A549 (cell line): Measurements from ENCODE around the gene FRZB. TPM values are rescaled to one million over a fixed set of nuclear protein-coding genes. Genes with fewer than 3 reads are reported as not detected.

Experiments used
- ATAC-seq, 2 experiments: fragments of 200-7000 bp in 1 of 2; fragments of >200 bp in 1 of 2; cut with Nextera tagmentation in 1 of 2; cut with Tn5 transposase in 1 of 2; 3 replicates each; pipeline versions ENCODE4 v1.8.0 to v1.9.1; 2018 to 2020; ENCODE audit warnings: mild to moderate bottlenecking in 1 of 2, moderate library complexity in 1 of 2
- CTCF ChIA-PET: fragments of 300-600 bp; sonication (Branson Sonifier 250); formaldehyde crosslinking; extraction: SDS; loops from one replicate; lab custom pipeline; 2021; ENCODE audit warnings: antibody characterized with exemption, inconsistent platforms; lab: Yijun Ruan, JAX
- POLR2A ChIA-PET: fragments of 350-600 bp; formaldehyde crosslinking; extraction: SDS; loops from one replicate; lab custom pipeline; 2021; ENCODE audit warnings: antibody characterized with exemption, inconsistent platforms; lab: Yijun Ruan, JAX
- DNase-seq, 2 experiments: peaks; one replicate each; pipeline versions ENCODE4 v3.0.0 to v3.0.0-alpha.2; 2011 to 2016; ENCODE audit warnings: low read depth in 1 of 2, low spot score in 1 of 2
- FAIRE-seq: peaks from 2 replicates; lab custom pipeline; 2011; peaks lifted over from hg19 to GRCh38; lab: Jason Lieb, UNC
- H3K27ac ChIP-seq, 2 experiments: fragments of >200 bp; sonication (Bioruptor Twin); formaldehyde crosslinking; 3 replicates each; pipeline ENCODE4 v1.5.1; 2016 to 2017
- H3K4me1 ChIP-seq: fragments of >200 bp; sonication (Bioruptor Twin); formaldehyde crosslinking; 3 replicates; pipeline ENCODE4 v1.6.1; 2016
- H3K4me2 ChIP-seq: fragments of >200 bp; sonication (Bioruptor Twin); formaldehyde crosslinking; 3 replicates; pipeline ENCODE4 v1.6.1; 2016
- H3K4me3 ChIP-seq: fragments of >200 bp; sonication (Bioruptor Twin); formaldehyde crosslinking; 3 replicates; pipeline ENCODE4 v1.5.1; 2016
- H3K9me3 ChIP-seq: fragments of >200 bp; sonication (Bioruptor Twin); formaldehyde crosslinking; 3 replicates; pipeline ENCODE4 v1.6.1; 2016
- BHLHE40 ChIP-seq: IDR thresholded peaks from 2 replicates; pipeline ENCODE4 v1.6.1; 2012; ENCODE audit warnings: low read depth, low read length, inconsistent platforms
- CHD2 ChIP-seq: fragments of 150-350 bp; IDR thresholded peaks from 2 replicates; pipeline ENCODE4 v1.6.1; 2014; ENCODE audit warnings: low read length; ENCODE audit not compliant: partially characterized antibody
- ESRRA ChIP-seq: fragments of 150-350 bp; IDR thresholded peaks from 2 replicates; pipeline ENCODE4 v1.6.1; 2014; ENCODE audit warnings: mild to moderate bottlenecking, low read length, borderline replicate concordance
- HDAC2 ChIP-seq: fragments of 200-600 bp; sonication (generic); IDR thresholded peaks from 2 replicates; pipeline ENCODE4 v1.6.1; 2016
- HEYL ChIP-seq: fragments of 250-450 bp; sonication (Bioruptor Pico); IDR thresholded peaks from 2 replicates; pipeline ENCODE4 v1.8.0; 2021; ENCODE audit warnings: mild to moderate bottlenecking, moderate library complexity
- HOXA7 ChIP-seq: fragments of 250-450 bp; sonication (Bioruptor Pico); IDR thresholded peaks from 2 replicates; pipeline ENCODE4 v1.5.0; 2020; ENCODE audit warnings: mild to moderate bottlenecking, moderate library complexity
- JUN ChIP-seq, 2 experiments: fragments of >200 bp; sonication (Bioruptor Twin); formaldehyde crosslinking; IDR thresholded peaks; 2 replicates in 1 of 2; 3 replicates in 1 of 2; pipeline ENCODE4 v1.6.1; 2016 to 2017
- JUNB ChIP-seq: fragments of >200 bp; sonication (Bioruptor Twin); formaldehyde crosslinking; IDR thresholded peaks from 2 replicates; pipeline ENCODE4 v1.6.1; 2016
- KDM5A ChIP-seq: fragments of 200-600 bp; sonication (generic); IDR thresholded peaks from 2 replicates; pipeline ENCODE4 v1.6.1; 2016; ENCODE audit warnings: antibody characterized with exemption, mild to moderate bottlenecking
- MAFK ChIP-seq: fragments of 450-650 bp; IDR thresholded peaks from 2 replicates; pipeline ENCODE4 v1.6.1; 2014; ENCODE audit not compliant: partially characterized antibody
- MAZ ChIP-seq: fragments of 150-350 bp; IDR thresholded peaks from 2 replicates; pipeline ENCODE4 v1.6.1; 2014; ENCODE audit warnings: antibody characterized with exemption, low read depth, low read length, borderline replicate concordance
- NR3C1 ChIP-seq: fragments of >200 bp; sonication (Bioruptor Twin); formaldehyde crosslinking; IDR thresholded peaks from 3 replicates; pipeline ENCODE4 v1.6.1; 2017
- PHF8 ChIP-seq: fragments of 200-600 bp; sonication (generic); IDR thresholded peaks from 2 replicates; pipeline ENCODE4 v1.6.1; 2016; ENCODE audit warnings: low read depth, mild to moderate bottlenecking, antibody characterized with exemption, moderate library complexity, borderline replicate concordance
- POLR2A ChIP-seq: IDR thresholded peaks from 2 replicates; pipeline ENCODE4 v1.6.1; 2012; ENCODE audit warnings: mild to moderate bottlenecking, low read length
- RARB ChIP-seq: fragments of 250-450 bp; sonication (Bioruptor Pico); IDR thresholded peaks from 2 replicates; pipeline ENCODE4 v1.8.0; 2021; ENCODE audit warnings: mild to moderate bottlenecking, moderate library complexity
- TP53 ChIP-seq: fragments of 250-450 bp; sonication (Bioruptor Pico); IDR thresholded peaks from 2 replicates; pipeline ENCODE4 v1.5.0; 2021; ENCODE audit warnings: mild to moderate bottlenecking, moderate library complexity
- ZC3H11A ChIP-seq: fragments of 450-650 bp; IDR thresholded peaks from 2 replicates; pipeline ENCODE4 v1.6.1; 2014; ENCODE audit warnings: antibody characterized with exemption, mild to moderate bottlenecking
- ZFP36 ChIP-seq: fragments of 450-650 bp; IDR thresholded peaks from 2 replicates; pipeline ENCODE4 v1.6.1; 2014; ENCODE audit warnings: borderline replicate concordance; ENCODE audit not compliant: partially characterized antibody
- WGBS: methylation state at CpG from one replicate; pipeline ENCODE4 v1.1.6; 2017; ENCODE audit errors: missing lambda C conversion rate; 5-methylcytosine and 5-hydroxymethylcytosine counted together
- polyA plus RNA-seq, 4 experiments: library from polyadenylated mRNA; depleted of rRNA in 3 of 4; stranded (reverse); fragments of >200 nt; fragmentation: RNase III in 1 of 4; extraction: RNeasy Plus Mini Kit Qiagen cat#74134 plus additional on column Dnase treatment in 1 of 4; gene quantifications; 2 replicates in 3 of 4; 3 replicates in 1 of 4; pipeline ENCODE4 v1.2.3, GENCODE V29; 2011 to 2017
- TF ChIP-seq, protein P1 (sequence below): fragments of >200 bp; sonication (Bioruptor Twin); formaldehyde crosslinking; IDR thresholded peaks from 3 replicates; pipeline ENCODE4 v1.6.1; 2016
- TF ChIP-seq, protein P2 (sequence below): IDR thresholded peaks from 2 replicates; pipeline ENCODE4 v1.6.1; 2012
- TF ChIP-seq, protein P3 (sequence below): IDR thresholded peaks from 2 replicates; pipeline ENCODE4 v1.6.1; 2012
- TF ChIP-seq, protein P4 (sequence below): fragments of 250-450 bp; sonication (Bioruptor Pico); IDR thresholded peaks from 2 replicates; pipeline ENCODE4 v1.5.0; 2020; ENCODE audit warnings: low read depth, mild to moderate bottlenecking, moderate library complexity
- TF ChIP-seq, protein P5 (sequence below): fragments of 200-600 bp; sonication (generic); IDR thresholded peaks from 2 replicates; pipeline ENCODE4 v1.6.1; 2016; ENCODE audit warnings: antibody characterized with exemption, mild to moderate bottlenecking, moderate library complexity
- TF ChIP-seq, protein P6 (sequence below): IDR thresholded peaks from 2 replicates; pipeline ENCODE4 v1.6.1; 2012; ENCODE audit warnings: low read depth, borderline replicate concordance

FRZB gene
- polyA plus RNA-seq, 2 of the 4 experiments (the other 2 are of a cell fraction) = 0.03 to 0.06 TPM

DNA sequence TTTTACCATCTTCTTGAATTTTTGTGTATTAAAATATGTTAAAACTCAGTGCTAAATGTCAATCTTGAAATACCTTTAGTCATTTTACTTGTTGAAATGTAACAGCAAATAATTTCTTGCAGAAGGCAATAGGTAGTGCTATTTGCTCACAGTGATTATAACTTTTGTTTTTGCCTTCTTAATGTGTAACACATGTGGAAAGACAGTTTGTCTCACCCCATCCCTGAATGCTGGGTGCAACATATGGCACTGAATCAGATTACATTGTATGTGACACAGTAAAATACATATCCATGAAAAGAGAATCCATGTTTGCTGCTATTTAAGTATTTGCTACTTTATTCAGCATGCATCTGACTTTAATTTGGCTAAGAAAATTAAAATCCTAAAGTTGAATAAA is 35.3 kb downstream of the FRZB start:
- Histone ChIP-seq H3K4me3 (no peak overlapping the region), H3K4me2 (no peak overlapping the region), H3K27ac (no peak overlapping the region), H3K4me1 (no peaks in the 10 kb centered on the region), H3K9me3 (no peaks in the 10 kb centered on the region)
- no peak for TF ChIP-seq BHLHE40
- no peak for TF ChIP-seq JUN (IDR thresholded peaks at IDR 0.05)
- TF ChIP-seq ZFP36 = no peak
- no peak for TF ChIP-seq HEYL
- TF ChIP-seq, protein P1, sequence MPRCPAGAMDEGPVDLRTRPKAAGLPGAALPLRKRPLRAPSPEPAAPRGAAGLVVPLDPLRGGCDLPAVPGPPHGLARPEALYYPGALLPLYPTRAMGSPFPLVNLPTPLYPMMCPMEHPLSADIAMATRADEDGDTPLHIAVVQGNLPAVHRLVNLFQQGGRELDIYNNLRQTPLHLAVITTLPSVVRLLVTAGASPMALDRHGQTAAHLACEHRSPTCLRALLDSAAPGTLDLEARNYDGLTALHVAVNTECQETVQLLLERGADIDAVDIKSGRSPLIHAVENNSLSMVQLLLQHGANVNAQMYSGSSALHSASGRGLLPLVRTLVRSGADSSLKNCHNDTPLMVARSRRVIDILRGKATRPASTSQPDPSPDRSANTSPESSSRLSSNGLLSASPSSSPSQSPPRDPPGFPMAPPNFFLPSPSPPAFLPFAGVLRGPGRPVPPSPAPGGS = no peak
- TF ChIP-seq ESRRA = no peak
- TF ChIP-seq, protein P2, sequence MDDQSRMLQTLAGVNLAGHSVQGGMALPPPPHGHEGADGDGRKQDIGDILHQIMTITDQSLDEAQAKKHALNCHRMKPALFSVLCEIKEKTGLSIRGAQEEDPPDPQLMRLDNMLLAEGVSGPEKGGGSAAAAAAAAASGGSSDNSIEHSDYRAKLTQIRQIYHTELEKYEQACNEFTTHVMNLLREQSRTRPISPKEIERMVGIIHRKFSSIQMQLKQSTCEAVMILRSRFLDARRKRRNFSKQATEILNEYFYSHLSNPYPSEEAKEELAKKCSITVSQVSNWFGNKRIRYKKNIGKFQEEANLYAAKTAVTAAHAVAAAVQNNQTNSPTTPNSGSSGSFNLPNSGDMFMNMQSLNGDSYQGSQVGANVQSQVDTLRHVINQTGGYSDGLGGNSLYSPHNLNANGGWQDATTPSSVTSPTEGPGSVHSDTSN = no peak
- no peak for TF ChIP-seq ZC3H11A
- no peak for TF ChIP-seq MAFK
- TF ChIP-seq MAZ = no peak
- no peak for DNase-seq
- FAIRE-seq = no peak
- ChIA-PET CTCF (no interaction called here), POLR2A (no interaction called here)
- ATAC-seq = no peak

DNA sequence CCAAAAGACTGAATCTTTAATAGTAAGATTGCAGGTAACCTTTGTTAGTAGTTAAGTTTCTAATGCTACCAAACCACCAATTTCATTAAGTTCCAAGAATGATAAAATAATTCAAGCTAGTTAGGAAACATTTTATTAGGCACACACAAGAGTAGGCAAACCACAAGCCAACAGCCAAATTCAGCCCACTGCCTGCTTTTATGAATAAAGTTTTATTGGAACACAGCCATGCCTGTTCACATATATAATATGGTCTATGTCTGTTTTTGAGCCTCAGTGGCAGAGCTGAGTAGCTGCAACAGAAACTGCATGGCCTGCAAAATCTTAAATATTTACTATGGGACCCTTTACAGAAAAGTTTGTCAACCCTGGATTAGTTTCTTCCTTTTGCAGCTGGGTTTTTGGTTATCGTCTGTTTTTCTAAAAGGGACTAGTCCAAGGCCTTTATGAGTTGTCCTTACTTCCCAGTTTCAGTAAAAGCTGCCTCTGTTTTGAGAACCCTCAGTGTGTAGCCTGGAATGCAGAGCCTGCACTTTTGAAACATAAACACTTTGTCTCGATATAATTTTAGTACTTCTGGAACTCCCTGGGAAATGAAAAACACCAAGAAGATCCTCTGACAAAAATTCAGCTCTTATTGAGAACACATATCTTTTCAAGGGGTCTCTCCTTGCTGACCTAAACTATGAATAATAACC is 39.1 kb downstream of the FRZB start:
- ChIA-PET CTCF (no interaction called here), POLR2A (no interaction called here)

More for the DNA sequence above, 39.1 kb downstream of the FRZB start:
- Histone ChIP-seq H3K9me3 (no peaks in the 10 kb centered on the region), H3K27ac (no peak overlapping the region), H3K4me1 (no peaks in the 10 kb centered on the region), H3K4me3 (no peak overlapping the region), H3K4me2 (no peak overlapping the region)
- TF ChIP-seq MAZ (no peak), HDAC2 (no peak), JUNB (no peak), POLR2A (no peak), MAFK (no peak), ZFP36 (no peak), TP53 (no peak), KDM5A (no peak), CHD2 (no peak), NR3C1 (no peak), PHF8 (no peak), RARB (no peak), HOXA7 (CRISPR knock-in tag) (no peak)
- TF ChIP-seq, protein P3, sequence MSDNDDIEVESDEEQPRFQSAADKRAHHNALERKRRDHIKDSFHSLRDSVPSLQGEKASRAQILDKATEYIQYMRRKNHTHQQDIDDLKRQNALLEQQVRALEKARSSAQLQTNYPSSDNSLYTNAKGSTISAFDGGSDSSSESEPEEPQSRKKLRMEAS = no peak
- TF ChIP-seq, protein P4, sequence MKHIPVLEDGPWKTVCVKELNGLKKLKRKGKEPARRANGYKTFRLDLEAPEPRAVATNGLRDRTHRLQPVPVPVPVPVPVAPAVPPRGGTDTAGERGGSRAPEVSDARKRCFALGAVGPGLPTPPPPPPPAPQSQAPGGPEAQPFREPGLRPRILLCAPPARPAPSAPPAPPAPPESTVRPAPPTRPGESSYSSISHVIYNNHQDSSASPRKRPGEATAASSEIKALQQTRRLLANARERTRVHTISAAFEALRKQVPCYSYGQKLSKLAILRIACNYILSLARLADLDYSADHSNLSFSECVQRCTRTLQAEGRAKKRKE = no peak
- TF ChIP-seq, protein P5, sequence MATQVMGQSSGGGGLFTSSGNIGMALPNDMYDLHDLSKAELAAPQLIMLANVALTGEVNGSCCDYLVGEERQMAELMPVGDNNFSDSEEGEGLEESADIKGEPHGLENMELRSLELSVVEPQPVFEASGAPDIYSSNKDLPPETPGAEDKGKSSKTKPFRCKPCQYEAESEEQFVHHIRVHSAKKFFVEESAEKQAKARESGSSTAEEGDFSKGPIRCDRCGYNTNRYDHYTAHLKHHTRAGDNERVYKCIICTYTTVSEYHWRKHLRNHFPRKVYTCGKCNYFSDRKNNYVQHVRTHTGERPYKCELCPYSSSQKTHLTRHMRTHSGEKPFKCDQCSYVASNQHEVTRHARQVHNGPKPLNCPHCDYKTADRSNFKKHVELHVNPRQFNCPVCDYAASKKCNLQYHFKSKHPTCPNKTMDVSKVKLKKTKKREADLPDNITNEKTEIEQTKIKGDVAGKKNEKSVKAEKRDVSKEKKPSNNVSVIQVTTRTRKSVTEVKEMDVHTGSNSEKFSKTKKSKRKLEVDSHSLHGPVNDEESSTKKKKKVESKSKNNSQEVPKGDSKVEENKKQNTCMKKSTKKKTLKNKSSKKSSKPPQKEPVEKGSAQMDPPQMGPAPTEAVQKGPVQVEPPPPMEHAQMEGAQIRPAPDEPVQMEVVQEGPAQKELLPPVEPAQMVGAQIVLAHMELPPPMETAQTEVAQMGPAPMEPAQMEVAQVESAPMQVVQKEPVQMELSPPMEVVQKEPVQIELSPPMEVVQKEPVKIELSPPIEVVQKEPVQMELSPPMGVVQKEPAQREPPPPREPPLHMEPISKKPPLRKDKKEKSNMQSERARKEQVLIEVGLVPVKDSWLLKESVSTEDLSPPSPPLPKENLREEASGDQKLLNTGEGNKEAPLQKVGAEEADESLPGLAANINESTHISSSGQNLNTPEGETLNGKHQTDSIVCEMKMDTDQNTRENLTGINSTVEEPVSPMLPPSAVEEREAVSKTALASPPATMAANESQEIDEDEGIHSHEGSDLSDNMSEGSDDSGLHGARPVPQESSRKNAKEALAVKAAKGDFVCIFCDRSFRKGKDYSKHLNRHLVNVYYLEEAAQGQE = no peak
- TF ChIP-seq, protein P6, sequence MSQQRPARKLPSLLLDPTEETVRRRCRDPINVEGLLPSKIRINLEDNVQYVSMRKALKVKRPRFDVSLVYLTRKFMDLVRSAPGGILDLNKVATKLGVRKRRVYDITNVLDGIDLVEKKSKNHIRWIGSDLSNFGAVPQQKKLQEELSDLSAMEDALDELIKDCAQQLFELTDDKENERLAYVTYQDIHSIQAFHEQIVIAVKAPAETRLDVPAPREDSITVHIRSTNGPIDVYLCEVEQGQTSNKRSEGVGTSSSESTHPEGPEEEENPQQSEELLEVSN = no peak
- WGBS = 82% methylated on average over 2 of the region's 2 CpGs
- ATAC-seq = no peak
- FAIRE-seq = no peak
- DNase-seq = no peak
